ENCODE data around the gene MSRB2.

Gene MSRB2

DNA sequence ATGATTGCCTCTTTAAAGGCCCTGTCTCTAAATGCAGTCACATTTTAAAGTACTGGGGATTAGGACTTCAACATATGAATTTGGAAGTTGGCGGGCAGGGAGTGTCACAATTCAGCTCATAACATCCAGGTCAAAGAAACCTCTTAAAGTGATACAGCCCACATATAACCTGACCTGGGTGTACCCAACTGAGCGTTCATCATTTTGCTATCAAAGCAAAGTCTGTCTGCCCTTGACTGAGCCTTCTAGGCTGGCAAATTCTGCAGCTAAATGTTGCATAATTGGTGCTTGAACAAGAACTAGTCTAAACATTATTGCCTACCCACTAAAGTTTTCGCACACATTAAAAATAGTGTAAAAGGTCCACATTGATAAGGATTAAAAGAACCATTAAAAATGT is 3.7 kb downstream of the MSRB2 start:
- H3K27ac ChIP-seq (ENCODE audit: low read length, poor library complexity, severe bottlenecking), result no peak overlapping the region
- H3K4me2 ChIP-seq (ENCODE audit: low read length, poor library complexity, severe bottlenecking), result no peak overlapping the region
- H3K9ac ChIP-seq (ENCODE audit: low read length), result no peak overlapping the region
- no peak overlapping the region for H4K8ac ChIP-seq (ENCODE audit: low read length)
- WGBS, result 91% methylated on average over 2 of the region's 3 CpGs
- DNase-seq, result no peak
- H3K4me1 ChIP-seq (ENCODE audit: control insufficient read depth, insufficient read depth, low read depth, low read length), result peaks cover 4% of the 10 kb centered on the region
- H2AK5ac ChIP-seq (ENCODE audit: low read length, severe bottlenecking), result no peak overlapping the region
- no peak overlapping the region for H3K4ac ChIP-seq (ENCODE audit: low read depth in 1 of 2, low read length in 2 of 2)
- no peak overlapping the region for H2BK12ac ChIP-seq (ENCODE audit: low read length in 2 of 2)
- peaks cover 5% of the 10 kb centered on the region for H3K9me3 ChIP-seq (ENCODE audit: control insufficient read depth, low read length)
- H3K18ac ChIP-seq (ENCODE audit: low read depth in 1 of 2, low read length in 2 of 2), result no peak overlapping the region
- no peak overlapping the region for H3K14ac ChIP-seq (ENCODE audit: low read length in 2 of 2)
- peaks cover 1 to 2% of the 10 kb centered on the region in 2 experiments for H3K36me3 ChIP-seq (ENCODE audit: control insufficient read depth in 1 of 2, insufficient read depth in 2 of 2, low read depth in 1 of 2, low read length in 2 of 2)
- H3K79me1 ChIP-seq (replicated peaks; ENCODE audit: low read length, poor library complexity, severe bottlenecking), result peaks cover 17% of the 10 kb centered on the region
- H2BK15ac ChIP-seq (ENCODE audit: low read depth, poor library complexity, severe bottlenecking), result no peak overlapping the region
- H2BK120ac ChIP-seq (ENCODE audit: low read depth, low read length), result no peak overlapping the region
- no peak overlapping the region for H3K4me3 ChIP-seq (ENCODE audit: insufficient read depth in 1 of 2, low read depth in 1 of 2, low read length in 2 of 2)
- H4K91ac ChIP-seq (ENCODE audit: low read length), result no peak overlapping the region
- no peaks in the 10 kb centered on the region for H3K27me3 ChIP-seq (ENCODE audit: control insufficient read depth in 1 of 2, insufficient read depth in 1 of 2, low read length in 2 of 2)
- no peak overlapping the region for H2AFZ ChIP-seq (ENCODE audit: low read depth, low read length)
- H2BK5ac ChIP-seq (ENCODE audit: low read depth, low read length, poor library complexity, severe bottlenecking), result no peak overlapping the region
- no peak overlapping the region for H3K23ac ChIP-seq (ENCODE audit: low read length in 2 of 2)

DNA sequence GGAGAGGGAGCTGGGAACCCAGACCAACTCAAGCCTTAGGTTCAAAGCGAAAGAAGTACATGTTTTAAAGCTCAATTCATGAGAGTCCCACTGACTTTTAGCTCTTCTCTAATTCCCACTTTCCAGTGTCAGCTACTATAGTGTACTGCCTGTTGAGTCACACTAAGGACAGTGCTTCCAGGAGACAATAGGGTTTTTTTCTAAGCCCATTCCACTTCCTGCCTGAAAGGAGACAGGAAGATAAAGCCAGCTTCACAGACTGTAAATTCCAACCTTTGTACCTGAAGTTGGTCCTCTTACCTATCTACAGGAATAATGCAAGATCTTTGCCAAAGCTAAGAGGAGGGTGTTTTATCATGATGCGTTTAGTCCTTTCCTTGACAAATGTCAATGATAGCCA is 4.4 kb downstream of the MSRB2 start:
- Histone ChIP-seq H3K79me1 (replicated peaks; ENCODE audit: low read length, poor library complexity, severe bottlenecking) (peaks cover 17% of the 10 kb centered on the region), H3K4me2 (ENCODE audit: low read length, poor library complexity, severe bottlenecking) (no peak overlapping the region), H2BK120ac (ENCODE audit: low read depth, low read length) (no peak overlapping the region), H4K91ac (ENCODE audit: low read length) (no peak overlapping the region), H3K9me3 (ENCODE audit: control insufficient read depth, low read length) (peaks cover 5% of the 10 kb centered on the region), H2BK5ac (ENCODE audit: low read depth, low read length, poor library complexity, severe bottlenecking) (no peak overlapping the region), H3K23ac (ENCODE audit: low read length in 2 of 2) (no peak overlapping the region), H3K4ac (ENCODE audit: low read depth in 1 of 2, low read length in 2 of 2) (no peak overlapping the region), H3K18ac (ENCODE audit: low read depth in 1 of 2, low read length in 2 of 2) (no peak overlapping the region), H4K8ac (ENCODE audit: low read length) (no peak overlapping the region), H3K14ac (ENCODE audit: low read length in 2 of 2) (no peak overlapping the region), H3K27me3 (ENCODE audit: control insufficient read depth in 1 of 2, insufficient read depth in 1 of 2, low read length in 2 of 2) (no peaks in the 10 kb centered on the region), H2AK5ac (ENCODE audit: low read length, severe bottlenecking) (no peak overlapping the region), H3K9ac (ENCODE audit: low read length) (no peak overlapping the region), H3K36me3 (ENCODE audit: control insufficient read depth in 1 of 2, insufficient read depth in 2 of 2, low read depth in 1 of 2, low read length in 2 of 2) (peaks cover 9 to 10% of the 10 kb centered on the region in 2 experiments), H2BK15ac (ENCODE audit: low read depth, poor library complexity, severe bottlenecking) (no peak overlapping the region), H3K4me1 (ENCODE audit: control insufficient read depth, insufficient read depth, low read depth, low read length) (peaks cover 4% of the 10 kb centered on the region), H3K4me3 (ENCODE audit: insufficient read depth in 1 of 2, low read depth in 1 of 2, low read length in 2 of 2) (no peak overlapping the region), H2BK12ac (ENCODE audit: low read length in 2 of 2) (no peak overlapping the region), H2AFZ (ENCODE audit: low read depth, low read length) (no peak overlapping the region), H3K27ac (ENCODE audit: low read length, poor library complexity, severe bottlenecking) (no peak overlapping the region)
- DNase-seq, result no peak
- 79% methylated on average over 2 of the region's 2 CpGs for WGBS

DNA sequence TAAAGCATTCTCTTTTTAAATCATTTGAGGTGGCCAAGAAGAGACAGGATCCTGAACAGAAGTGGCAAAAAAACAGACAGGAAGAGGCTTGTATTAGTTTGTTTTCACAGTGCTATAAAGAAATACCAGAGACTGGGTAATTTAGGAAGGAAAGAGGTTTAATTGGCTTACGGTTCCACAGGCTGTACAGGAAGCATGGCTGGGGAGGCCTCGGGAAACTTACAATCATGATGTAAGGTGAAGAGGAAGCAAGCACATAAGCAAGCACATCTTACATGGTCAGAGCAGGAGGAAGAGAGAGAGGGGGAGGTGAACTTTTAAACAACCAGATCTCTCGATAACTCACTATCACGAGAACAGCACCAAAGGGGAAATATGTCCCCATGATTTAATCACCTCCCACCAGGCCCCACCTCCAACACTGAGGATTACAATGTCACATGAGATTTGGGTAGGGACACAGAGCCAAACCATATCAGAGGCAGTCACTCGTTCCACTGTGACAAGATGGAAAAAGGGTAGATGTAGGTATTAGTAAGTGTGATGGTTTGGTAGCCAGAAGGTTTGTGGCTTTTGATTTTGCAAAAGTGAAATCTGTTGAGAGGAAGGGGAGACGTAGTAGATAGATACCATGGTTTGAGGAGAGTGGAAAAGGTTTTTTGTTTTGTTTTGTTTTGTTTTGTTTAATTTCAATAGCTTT is 5.1 kb downstream of the MSRB2 start:
- peaks cover 9 to 16% of the 10 kb centered on the region in 2 experiments for H3K36me3 ChIP-seq (ENCODE audit: control insufficient read depth in 1 of 2, insufficient read depth in 2 of 2, low read depth in 1 of 2, low read length in 2 of 2)
- peaks cover 5% of the 10 kb centered on the region for H3K9me3 ChIP-seq (ENCODE audit: control insufficient read depth, low read length)
- no peak for DNase-seq
- no peaks in the 10 kb centered on the region for H3K27me3 ChIP-seq (ENCODE audit: control insufficient read depth in 1 of 2, insufficient read depth in 1 of 2, low read length in 2 of 2)
- 54% methylated on average over 4 of the region's 6 CpGs for WGBS
- H2BK5ac ChIP-seq (ENCODE audit: low read depth, low read length, poor library complexity, severe bottlenecking), result no peak overlapping the region
- no peak overlapping the region for H3K14ac ChIP-seq (ENCODE audit: low read length in 2 of 2)
- no peak overlapping the region for H2AK5ac ChIP-seq (ENCODE audit: low read length, severe bottlenecking)
- peaks cover 4% of the 10 kb centered on the region for H3K4me1 ChIP-seq (ENCODE audit: control insufficient read depth, insufficient read depth, low read depth, low read length)
- no peak overlapping the region for H2BK15ac ChIP-seq (ENCODE audit: low read depth, poor library complexity, severe bottlenecking)
- H3K18ac ChIP-seq (ENCODE audit: low read depth in 1 of 2, low read length in 2 of 2), result no peak overlapping the region
- peaks cover 17% of the 10 kb centered on the region for H3K79me1 ChIP-seq (replicated peaks; ENCODE audit: low read length, poor library complexity, severe bottlenecking)
- no peak overlapping the region for H3K4me2 ChIP-seq (ENCODE audit: low read length, poor library complexity, severe bottlenecking)
- no peak overlapping the region for H3K4ac ChIP-seq (ENCODE audit: low read depth in 1 of 2, low read length in 2 of 2)
- H2BK12ac ChIP-seq (ENCODE audit: low read length in 2 of 2), result no peak overlapping the region
- H3K4me3 ChIP-seq (ENCODE audit: insufficient read depth in 1 of 2, low read depth in 1 of 2, low read length in 2 of 2), result no peak overlapping the region
- no peak overlapping the region for H3K23ac ChIP-seq (ENCODE audit: low read length in 2 of 2)
- no peak overlapping the region for H3K27ac ChIP-seq (ENCODE audit: low read length, poor library complexity, severe bottlenecking)
- no peak overlapping the region for H2BK120ac ChIP-seq (ENCODE audit: low read depth, low read length)
- no peak overlapping the region for H4K91ac ChIP-seq (ENCODE audit: low read length)
- H3K9ac ChIP-seq (ENCODE audit: low read length), result no peak overlapping the region
- H2AFZ ChIP-seq (ENCODE audit: low read depth, low read length), result no peak overlapping the region
- H4K8ac ChIP-seq (ENCODE audit: low read length), result no peak overlapping the region

DNA sequence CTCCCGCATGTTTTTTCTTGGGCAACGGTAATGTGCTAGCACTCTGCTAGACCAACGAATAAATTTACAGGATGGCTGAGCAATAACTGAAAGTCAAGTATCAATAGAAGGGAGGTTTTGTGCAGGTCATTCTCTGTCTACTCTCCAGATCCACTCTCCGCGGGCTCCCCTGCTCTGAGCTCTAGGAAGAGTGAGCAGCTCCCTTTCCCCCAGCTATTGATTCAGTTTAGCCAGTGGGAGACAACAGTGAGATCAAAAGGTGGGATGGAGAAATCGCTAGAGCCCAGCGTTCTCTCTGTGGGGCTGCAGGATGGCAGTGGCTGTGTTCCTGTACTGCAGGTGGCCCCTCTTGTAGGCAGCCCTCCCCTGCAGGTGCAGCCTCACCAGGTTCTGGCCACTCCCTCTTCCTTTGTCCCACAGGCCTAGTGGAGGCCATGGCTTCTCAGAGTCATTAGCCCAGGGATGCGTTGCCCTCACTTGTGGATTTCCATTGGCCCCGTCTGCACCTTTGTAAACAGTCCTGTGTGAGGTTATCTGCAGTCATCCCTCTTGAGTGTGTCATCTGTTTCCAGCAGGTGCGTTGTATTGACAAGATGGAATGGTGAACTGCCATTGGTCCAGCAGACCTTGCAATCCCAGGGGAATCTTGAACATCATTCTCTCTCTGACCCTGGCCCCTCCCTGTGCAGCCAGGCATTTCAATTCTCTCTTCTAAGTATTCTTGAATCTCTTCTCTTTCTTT is 11.1 kb downstream of the MSRB2 start:
- H2AK5ac ChIP-seq (ENCODE audit: low read length, severe bottlenecking), result no peak overlapping the region
- no peak for DNase-seq
- 95% methylated on average over 10 of the region's 10 CpGs for WGBS
- no peak overlapping the region for H3K4ac ChIP-seq (ENCODE audit: low read depth in 1 of 2, low read length in 2 of 2)
- no peak overlapping the region for H2BK5ac ChIP-seq (ENCODE audit: low read depth, low read length, poor library complexity, severe bottlenecking)
- no peak overlapping the region for H3K9ac ChIP-seq (ENCODE audit: low read length)
- no peak overlapping the region for H2BK120ac ChIP-seq (ENCODE audit: low read depth, low read length)
- H3K14ac ChIP-seq (ENCODE audit: low read length in 2 of 2), result no peak overlapping the region
- H3K4me2 ChIP-seq (ENCODE audit: low read length, poor library complexity, severe bottlenecking), result no peak overlapping the region
- no peak overlapping the region for H4K91ac ChIP-seq (ENCODE audit: low read length)
- no peak overlapping the region for H3K27ac ChIP-seq (ENCODE audit: low read length, poor library complexity, severe bottlenecking)
- no peak overlapping the region for H2BK15ac ChIP-seq (ENCODE audit: low read depth, poor library complexity, severe bottlenecking)
- no peak overlapping the region for H3K18ac ChIP-seq (ENCODE audit: low read depth in 1 of 2, low read length in 2 of 2)
- no peaks in the 10 kb centered on the region for H3K4me1 ChIP-seq (ENCODE audit: control insufficient read depth, insufficient read depth, low read depth, low read length)
- H3K79me1 ChIP-seq (replicated peaks; ENCODE audit: low read length, poor library complexity, severe bottlenecking), result peaks cover 1% of the 10 kb centered on the region
- H3K27me3 ChIP-seq (ENCODE audit: control insufficient read depth in 1 of 2, insufficient read depth in 1 of 2, low read length in 2 of 2), result no peaks in the 10 kb centered on the region
- H4K8ac ChIP-seq (ENCODE audit: low read length), result no peak overlapping the region
- peaks cover 26 to 63% of the 10 kb centered on the region in 2 experiments for H3K36me3 ChIP-seq (ENCODE audit: control insufficient read depth in 1 of 2, insufficient read depth in 2 of 2, low read depth in 1 of 2, low read length in 2 of 2)
- no peak overlapping the region for H3K4me3 ChIP-seq (ENCODE audit: insufficient read depth in 1 of 2, low read depth in 1 of 2, low read length in 2 of 2)
- H2BK12ac ChIP-seq (ENCODE audit: low read length in 2 of 2), result no peak overlapping the region
- H3K23ac ChIP-seq (ENCODE audit: low read length in 2 of 2), result no peak overlapping the region
- H3K9me3 ChIP-seq (ENCODE audit: control insufficient read depth, low read length), result no peaks in the 10 kb centered on the region
- no peak overlapping the region for H2AFZ ChIP-seq (ENCODE audit: low read depth, low read length)
